Uterus (tissue), 4 donors: ENCODE measurements around the gene ARHGEF28. TPM values are rescaled to one million over a fixed set of nuclear protein-coding genes. Genes with fewer than 3 reads are reported as not detected.

Experiments used
- DNase-seq, 2 donors: peaks; one replicate each; pipeline ENCODE4 v3.0.0-alpha.2; 2019 to 2020
- H3K27ac ChIP-seq, 2 donors: fragments of 200-600 bp; sonication (generic); 1 replicate in 1 of 2; 2 replicates in 1 of 2; pipeline ENCODE4 v1.5.1; 2016 to 2018
- H3K27me3 ChIP-seq, 2 donors: fragments of 200-600 bp; sonication (generic); one replicate each; pipeline ENCODE4 v1.5.1; 2018 to 2019; ENCODE audit warnings: control low read depth in 1 of 2
- H3K36me3 ChIP-seq, 2 donors: fragments of 200-600 bp; sonication (generic); one replicate each; pipeline ENCODE4 v1.5.1; 2019; ENCODE audit warnings: control low read depth in 1 of 2
- H3K4me1 ChIP-seq, 2 donors: fragments of 200-600 bp; sonication (generic); one replicate each; pipeline ENCODE4 v1.5.1; 2018 to 2019; ENCODE audit warnings: control low read depth in 1 of 2
- H3K4me3 ChIP-seq, 2 donors: fragments of 200-600 bp; sonication (generic); 1 replicate in 1 of 2; 2 replicates in 1 of 2; pipeline ENCODE4 v1.5.1; 2018 to 2019; ENCODE audit warnings: mild to moderate bottlenecking in 1 of 2
- H3K9me3 ChIP-seq, 2 donors: fragments of 200-600 bp; sonication (generic); one replicate each; pipeline ENCODE4 v1.5.1; 2019; ENCODE audit warnings: control low read depth in 1 of 2
- CTCF ChIP-seq, 4 experiments: fragments of 200-600 bp in 2 of 4; fragments of 450-650 bp in 2 of 4; sonication (generic) in 2 of 4; IDR thresholded peaks; one replicate each; pipeline ENCODE4 v1.5.1; 2016 to 2019; ENCODE audit warnings: antibody characterized with exemption in 4 of 4, mild to moderate bottlenecking in 2 of 4, moderate library complexity in 1 of 4
- POLR2A ChIP-seq, 2 donors: fragments of 450-650 bp; IDR thresholded peaks; one replicate each; pipeline ENCODE4 v1.6.1; 2016; ENCODE audit warnings: antibody characterized with exemption in 2 of 2, mild to moderate bottlenecking in 1 of 2, moderate library complexity in 1 of 2
- intact Hi-C: fragments of 100-400 bp; cut with DNase I; formaldehyde crosslinking; loops from one replicate; pipeline ENCODE4 v1.15.1; 2023; ENCODE audit warnings: low total_unique reads
- total RNA-seq, 4 donors: library from RNA; depleted of rRNA in 3 of 4; stranded (reverse); fragments of >200 nt in 3 of 4; gene quantifications; one replicate each; pipeline versions ENCODE4 v1.1.0 to v1.2.4, GENCODE V29; 2014 to 2023
- donor health status: DM: yes; HTN: yes; CAD: no.

The ARHGEF28 gene
- total RNA-seq, 4 donors from 2014 or later = 11.9 to 23.2 (median 19.3) TPM

DNA sequence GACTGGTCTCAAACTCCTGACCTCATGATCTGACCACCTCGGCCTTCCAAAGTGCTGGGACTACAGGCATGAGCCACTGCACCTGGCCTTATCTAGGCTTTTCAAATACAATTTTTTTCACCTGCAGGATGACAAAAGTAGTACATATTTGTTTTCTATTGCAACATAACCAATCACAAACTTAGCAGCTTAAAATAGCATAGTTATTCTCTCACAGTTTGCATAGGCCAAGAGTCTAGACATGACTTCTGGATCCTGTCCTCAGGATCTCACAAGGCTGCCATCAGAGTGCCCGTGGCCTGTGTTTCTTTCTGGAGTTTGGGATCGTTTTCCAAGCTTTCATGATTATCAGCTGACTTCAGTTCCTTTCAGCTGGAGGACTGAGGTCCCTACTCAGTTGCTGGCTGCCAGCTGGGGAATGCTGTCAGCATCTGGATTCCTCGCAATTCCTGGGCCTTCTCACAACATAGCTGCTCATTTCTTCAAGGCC is 348.9 kb downstream of the ARHGEF28 start:
- Histone ChIP-seq H3K27me3 (no peaks in the 10 kb centered on the region), H3K4me1 (no peaks in the 10 kb centered on the region), H3K4me3 (no peak overlapping the region), H3K9me3 (no peaks in the 10 kb centered on the region), H3K27ac (no peak overlapping the region), H3K36me3 (no peaks in the 10 kb centered on the region)
- TF ChIP-seq CTCF (IDR thresholded peaks at IDR 0.05) (no peak), POLR2A (IDR thresholded peaks at IDR 0.05) (no peak)
- no peak for DNase-seq
- intact Hi-C loops = no loop called here

- Histone ChIP-seq H3K9me3 (no peaks in the 10 kb centered on the region), H3K4me3 (no peak overlapping the region), H3K36me3 (no peaks in the 10 kb centered on the region), H3K27me3 (no peaks in the 10 kb centered on the region), H3K4me1 (no peaks in the 10 kb centered on the region), H3K27ac (no peak overlapping the region)
- intact Hi-C loops = no loop called here
- TF ChIP-seq POLR2A (IDR thresholded peaks at IDR 0.05) = no peak
- TF ChIP-seq CTCF (IDR thresholded peaks at IDR 0.05) = no peak
- DNase-seq = no peak
Observed at GRCh38 chr5:73975845-73976244, 349.8 kb downstream of the ARHGEF28 start.

GRCh38 chr5:73977146-73977545 is 351.1 kb downstream of the ARHGEF28 start:
- H3K36me3 ChIP-seq = no peaks in the 10 kb centered on the region
- DNase-seq = no peak
- no peaks in the 10 kb centered on the region for H3K9me3 ChIP-seq
- intact Hi-C loops = no loop called here
- H3K4me3 ChIP-seq = no peak overlapping the region
- no peak overlapping the region for H3K27ac ChIP-seq
- no peaks in the 10 kb centered on the region for H3K4me1 ChIP-seq
- H3K27me3 ChIP-seq = no peaks in the 10 kb centered on the region
- TF ChIP-seq CTCF (IDR thresholded peaks at IDR 0.05) = no peak
- TF ChIP-seq POLR2A (IDR thresholded peaks at IDR 0.05) = no peak

DNA sequence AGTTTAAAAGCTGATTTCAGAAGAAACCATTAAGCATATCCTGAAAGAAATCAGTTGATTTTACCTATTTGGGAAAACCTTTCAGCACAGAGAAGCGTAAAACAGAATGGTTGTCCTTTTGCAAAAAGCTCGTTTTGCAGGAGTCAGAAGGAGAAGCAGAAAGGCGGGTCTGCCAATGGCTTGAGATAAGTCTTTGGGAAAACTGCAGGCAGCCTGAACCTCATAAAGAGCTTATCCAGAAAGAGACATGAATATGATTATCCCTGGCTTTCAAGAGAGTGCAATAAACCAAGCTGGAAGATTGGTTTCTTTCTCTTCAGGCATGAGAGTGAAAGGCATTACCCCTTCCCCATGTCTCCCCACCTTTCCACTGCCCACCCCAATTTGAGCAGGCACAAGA is 353.3 kb downstream of the ARHGEF28 start:
- no peak overlapping the region for H3K27ac ChIP-seq
- no peaks in the 10 kb centered on the region for H3K4me1 ChIP-seq
- H3K27me3 ChIP-seq = no peaks in the 10 kb centered on the region
- intact Hi-C loops = no loop called here
- TF ChIP-seq POLR2A (IDR thresholded peaks at IDR 0.05) (no peak), CTCF (IDR thresholded peaks at IDR 0.05) (no peak)
- no peak overlapping the region for H3K4me3 ChIP-seq
- no peaks in the 10 kb centered on the region for H3K36me3 ChIP-seq
- DNase-seq = no peak
- H3K9me3 ChIP-seq = no peaks in the 10 kb centered on the region

- Histone ChIP-seq H3K4me1 (no peaks in the 10 kb centered on the region), H3K27me3 (no peaks in the 10 kb centered on the region), H3K4me3 (no peak overlapping the region), H3K27ac (no peak overlapping the region), H3K36me3 (no peaks in the 10 kb centered on the region), H3K9me3 (no peaks in the 10 kb centered on the region)
- TF ChIP-seq POLR2A (IDR thresholded peaks at IDR 0.05) = no peak
- TF ChIP-seq CTCF (IDR thresholded peaks at IDR 0.05) = no peak
- DNase-seq = no peak
- intact Hi-C loops = no loop called here
Observed at GRCh38 chr5:73981704-73982103, 355.7 kb downstream of the ARHGEF28 start.
